H9 (cell line): Measurements from ENCODE around the gene VPREB3. TPM values are rescaled to one million over a fixed set of nuclear protein-coding genes. Genes with fewer than 3 reads are reported as not detected.

ENCODE experiments used
- DNase-seq: peaks from one replicate; pipeline ENCODE4 v3.0.0-alpha.2; 2017
- H2AFZ ChIP-seq: one replicate; pipeline ENCODE4 v1.6.1; 2013; ENCODE audit warnings: mild to moderate bottlenecking, low read length, control low read depth, moderate library complexity
- H2AK5ac ChIP-seq: 2 replicates; pipeline ENCODE4 v1.6.1; 2013; ENCODE audit warnings: low read length, control low read depth, mixed read lengths; ENCODE audit not compliant: insufficient read length
- H2BK120ac ChIP-seq: one replicate; pipeline ENCODE4 v1.6.1; 2013; ENCODE audit warnings: low read depth, mild to moderate bottlenecking, low read length, control low read depth, inconsistent platforms; ENCODE audit not compliant: poor library complexity, severe bottlenecking
- H2BK12ac ChIP-seq: 2 replicates; pipeline ENCODE4 v1.6.1; 2013; ENCODE audit warnings: low read length, control low read depth, mixed read lengths, low read depth; ENCODE audit not compliant: insufficient read length
- H2BK15ac ChIP-seq: 2 replicates; pipeline ENCODE4 v1.6.1; 2013; ENCODE audit warnings: low read depth, low read length, control low read depth
- H2BK20ac ChIP-seq: one replicate; pipeline ENCODE4 v1.6.1; 2013; ENCODE audit warnings: low read depth, mild to moderate bottlenecking, low read length, control low read depth, inconsistent platforms; ENCODE audit not compliant: poor library complexity, severe bottlenecking
- H2BK5ac ChIP-seq: 2 replicates; pipeline ENCODE4 v1.6.1; 2013; ENCODE audit warnings: low read length, control low read depth, mixed read lengths; ENCODE audit not compliant: insufficient read length
- H3K14ac ChIP-seq: 2 replicates; pipeline ENCODE4 v1.6.1; 2013; ENCODE audit warnings: low read length, control low read depth; ENCODE audit not compliant: insufficient read depth
- H3K18ac ChIP-seq: 2 replicates; pipeline ENCODE4 v1.6.1; 2013; ENCODE audit warnings: low read depth, mild to moderate bottlenecking, mixed read lengths, low read length, control low read depth; ENCODE audit not compliant: insufficient read length
- H3K23ac ChIP-seq: 2 replicates; pipeline ENCODE4 v1.6.1; 2013; ENCODE audit warnings: low read length, control low read depth, mixed read lengths, low read depth; ENCODE audit not compliant: insufficient read length
- H3K23me2 ChIP-seq: 2 replicates; pipeline ENCODE4 v1.6.1; 2013; ENCODE audit warnings: low read depth, mild to moderate bottlenecking, mixed read lengths, low read length, control low read depth; ENCODE audit not compliant: insufficient read length, poor library complexity, severe bottlenecking
- H3K27ac ChIP-seq: 2 replicates; pipeline ENCODE4 v1.5.1; 2013; ENCODE audit warnings: low read length, control low read depth, mixed read lengths, low read depth; ENCODE audit not compliant: insufficient read length
- H3K27me3 ChIP-seq: 2 replicates; pipeline ENCODE4 v1.6.1; 2013; ENCODE audit warnings: low read length, control low read depth, inconsistent platforms; ENCODE audit not compliant: insufficient read depth
- H3K4ac ChIP-seq: 2 replicates; pipeline ENCODE4 v1.6.1; 2013; ENCODE audit warnings: low read depth, mild to moderate bottlenecking, control low read depth, inconsistent platforms, low read length, moderate library complexity
- H3K4me1 ChIP-seq: 2 replicates; pipeline ENCODE4 v1.6.1; 2013; ENCODE audit warnings: low read length, control low read depth, inconsistent platforms; ENCODE audit not compliant: insufficient read depth
- H3K4me2 ChIP-seq: 2 replicates; pipeline ENCODE4 v1.6.1; 2013; ENCODE audit warnings: low read length, control low read depth, mixed read lengths; ENCODE audit not compliant: insufficient read length, insufficient read depth
- H3K56ac ChIP-seq: 2 replicates; pipeline ENCODE4 v1.6.1; 2013; ENCODE audit warnings: low read depth, mild to moderate bottlenecking, mixed read lengths, low read length, control low read depth; ENCODE audit not compliant: insufficient read length
- H3K79me1 ChIP-seq: 2 replicates; pipeline ENCODE4 v1.6.1; 2013; ENCODE audit warnings: low read depth, mild to moderate bottlenecking, moderate library complexity, low read length, control low read depth, inconsistent platforms; ENCODE audit not compliant: insufficient read depth, poor library complexity, severe bottlenecking
- H3K79me2 ChIP-seq: 2 replicates; pipeline ENCODE4 v1.6.1; 2013; ENCODE audit warnings: low read length, control low read depth, inconsistent platforms; ENCODE audit not compliant: insufficient read depth
- H3K9ac ChIP-seq: 2 replicates; pipeline ENCODE4 v1.6.1; 2013; ENCODE audit warnings: low read length, control low read depth, mixed read lengths; ENCODE audit not compliant: insufficient read length; ENCODE audit errors: extremely low read depth
- H3K9me3 ChIP-seq: one replicate; pipeline ENCODE4 v1.6.1; 2013; ENCODE audit warnings: low read depth, low read length, inconsistent platforms; ENCODE audit not compliant: control insufficient read depth
- H3T11ph ChIP-seq: one replicate; pipeline ENCODE4 v1.6.1; 2013; ENCODE audit warnings: mild to moderate bottlenecking, low read length, control low read depth, inconsistent platforms
- H4K20me1 ChIP-seq: one replicate; pipeline ENCODE4 v1.6.1; 2013; ENCODE audit not compliant: control insufficient read depth, insufficient read length, insufficient read depth
- H4K5ac ChIP-seq: 2 replicates; pipeline ENCODE4 v1.6.1; 2013; ENCODE audit warnings: low read depth, mild to moderate bottlenecking, mixed read lengths, low read length, control low read depth; ENCODE audit not compliant: insufficient read length
- H4K8ac ChIP-seq: replicated peaks from 2 replicates; pipeline ENCODE4 v1.6.1; 2013; ENCODE audit warnings: low read length, control low read depth, mixed read lengths, low read depth; ENCODE audit not compliant: insufficient read length
- H4K91ac ChIP-seq: 2 replicates; pipeline ENCODE4 v1.6.1; 2013; ENCODE audit warnings: low read depth, mild to moderate bottlenecking, moderate library complexity, mixed read lengths, low read length, control low read depth; ENCODE audit not compliant: insufficient read length
- H3K27ac Mint-ChIP-seq, 3 experiments: 2 replicates in 2 of 3; 3 replicates in 1 of 3; pipeline ENCODE4 v1.8.0; 2020 to 2021; ENCODE audit warnings: mixed read lengths in 3 of 3, mild to moderate bottlenecking in 1 of 3, moderate library complexity in 1 of 3
- H3K27me3 Mint-ChIP-seq: 2 replicates; pipeline ENCODE4 v1.8.0; 2021; ENCODE audit warnings: low read depth, mild to moderate bottlenecking, moderate library complexity, mixed read lengths
- H3K36me3 Mint-ChIP-seq, 3 experiments: 2 replicates in 2 of 3; 3 replicates in 1 of 3; pipeline ENCODE4 v1.8.0; 2020 to 2021; ENCODE audit warnings: low read depth in 3 of 3, mixed read lengths in 3 of 3; ENCODE audit not compliant: insufficient read depth in 1 of 3
- H3K4me1 Mint-ChIP-seq, 2 experiments: 2 replicates each; pipeline ENCODE4 v1.8.0; 2020; ENCODE audit warnings: mixed read lengths in 2 of 2
- H3K4me3 Mint-ChIP-seq, 2 experiments: 2 replicates in 1 of 2; 3 replicates in 1 of 2; pipeline ENCODE4 v1.8.0; 2020 to 2021; ENCODE audit warnings: mild to moderate bottlenecking in 2 of 2, mixed read lengths in 2 of 2, moderate library complexity in 1 of 2
- H3K9me3 Mint-ChIP-seq, 2 experiments: 2 replicates in 1 of 2; 3 replicates in 1 of 2; pipeline ENCODE4 v1.8.0; 2020; ENCODE audit warnings: mild to moderate bottlenecking in 2 of 2, mixed read lengths in 2 of 2, moderate library complexity in 1 of 2
- CTCF ChIP-seq: fragments of 200-600 bp; sonication (generic); conservative IDR thresholded peaks from 3 replicates; pipeline ENCODE4 v1.8.0; 2021; ENCODE audit warnings: antibody characterized with exemption, mild to moderate bottlenecking
- WGBS: extraction: QIAGEN DNeasy Blood & Tissue Kit; methylation state at CpG from one replicate; pipeline ENCODE4 v1.1.7; 2013; ENCODE audit warnings: missing lambda C conversion rate, low lambda C conversion rate, mixed read lengths; ENCODE audit not compliant: insufficient read length; ENCODE audit errors: extremely low coverage; 5-methylcytosine and 5-hydroxymethylcytosine counted together
- total RNA-seq: library from RNA; stranded (reverse); gene quantifications from 2 replicates; pipeline ENCODE4 v1.2.1, GENCODE V29; 2021

VPREB3 gene
- total RNA-seq, 1 experiment from 2014 or later = 0.50 TPM

- Histone ChIP-seq H2BK12ac (no peak overlapping the region), H4K91ac (no peak overlapping the region), H2BK120ac (no peak overlapping the region), H3K23ac (no peak overlapping the region), H3K4me2 (no peak overlapping the region), H3K23me2 (no peaks in the 10 kb centered on the region), H3K4me1 (no peaks in the 10 kb centered on the region; the same call in 1 of the 2 replicates), H4K5ac (no peak overlapping the region), H3K56ac (no peak overlapping the region), H2BK5ac (no peak overlapping the region), H3K27me3 (no peaks in the 10 kb centered on the region), H3K14ac (no peak overlapping the region), H2AFZ (no peak overlapping the region), H3K79me1 (no peaks in the 10 kb centered on the region), H3K18ac (no peak overlapping the region), H4K20me1 (no peaks in the 10 kb centered on the region), H3T11ph (no peak overlapping the region), H3K79me2 (no peaks in the 10 kb centered on the region), H4K8ac (no peak overlapping the region), H2BK20ac (no peak overlapping the region), H2AK5ac (no peak overlapping the region), H3K9me3 (no peaks in the 10 kb centered on the region), H3K27ac (no peak overlapping the region), H2BK15ac (no peak overlapping the region), H3K9ac (no peak overlapping the region), H3K4ac (no peak overlapping the region)
- H3K9me3 Mint-ChIP-seq = no peaks in the 10 kb centered on the region
- DNase-seq = no peak
- H3K27me3 Mint-ChIP-seq = no peaks in the 10 kb centered on the region
- peaks cover 16 to 25% (median 18%) of the 10 kb centered on the region in 3 experiments for H3K36me3 Mint-ChIP-seq
- H3K27ac Mint-ChIP-seq = no peak overlapping the region
- no peak for TF ChIP-seq CTCF
- no peak overlapping the region; a peak in 1 of 5 replicates for H3K4me3 Mint-ChIP-seq
- WGBS = no CpG with 5 or more reads among the region's 7 CpGs
- H3K4me1 Mint-ChIP-seq = no peaks in the 10 kb centered on the region; a peak in 1 of 4 replicates
These were observed 11.5 kb downstream of the VPREB3 start for GRCh38 chr22:23742505-23743264.
